GM12801 (cell line): ENCODE results near the gene MIEF2.

ENCODE experiments used
- TF ChIP-seq, protein P1 (sequence below): IDR thresholded peaks from one replicate; pipeline ENCODE4 v1.5.1; 2011; ENCODE audit warnings: control low read depth; ENCODE audit not compliant: insufficient read length; ENCODE audit errors: extremely low read depth

MIEF2 gene

DNA sequence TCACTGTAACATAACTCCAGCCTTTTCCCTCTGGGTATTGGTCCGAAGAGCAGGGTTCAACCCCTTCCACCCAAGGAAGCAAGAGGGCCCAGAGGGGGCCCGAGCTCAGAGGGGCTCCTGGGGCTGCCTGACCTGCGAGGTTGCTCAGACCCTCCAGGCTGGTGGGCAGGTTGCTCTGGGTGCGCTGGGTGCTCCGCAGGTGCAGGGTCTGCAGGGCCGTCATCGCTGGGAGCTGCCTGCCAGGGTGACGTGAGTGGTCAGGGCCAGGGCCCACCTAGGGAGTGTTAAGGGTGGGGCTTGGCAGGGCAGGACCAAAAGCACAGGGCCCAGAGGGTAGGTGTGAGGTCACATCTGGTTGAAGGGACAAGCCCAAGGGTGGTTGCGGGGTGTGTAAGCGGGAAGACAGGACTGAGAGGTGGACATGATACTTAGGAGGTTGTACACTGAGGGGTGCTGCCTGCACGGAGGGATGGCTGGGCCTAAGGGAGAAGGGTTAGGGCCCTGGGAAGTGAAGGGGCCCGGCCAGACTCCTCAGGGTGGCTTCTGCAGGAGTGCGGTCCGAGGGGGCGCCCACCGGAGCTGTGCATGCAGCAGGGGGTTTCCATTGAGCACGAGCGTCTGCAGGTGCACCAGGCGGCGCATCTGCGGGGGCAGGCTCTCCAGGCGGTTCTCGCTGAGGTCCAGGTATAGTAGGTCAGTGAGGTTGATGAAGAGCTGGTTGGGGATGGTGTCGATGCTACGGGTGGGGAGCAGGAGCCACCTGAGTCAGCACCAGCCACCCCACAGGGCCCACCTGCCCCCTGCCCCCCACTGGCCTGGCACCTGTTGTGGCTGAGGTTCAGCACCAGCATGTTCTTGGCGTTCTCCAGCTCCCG lies 6.3 kb upstream of the MIEF2 start:
- TF ChIP-seq, protein P1, sequence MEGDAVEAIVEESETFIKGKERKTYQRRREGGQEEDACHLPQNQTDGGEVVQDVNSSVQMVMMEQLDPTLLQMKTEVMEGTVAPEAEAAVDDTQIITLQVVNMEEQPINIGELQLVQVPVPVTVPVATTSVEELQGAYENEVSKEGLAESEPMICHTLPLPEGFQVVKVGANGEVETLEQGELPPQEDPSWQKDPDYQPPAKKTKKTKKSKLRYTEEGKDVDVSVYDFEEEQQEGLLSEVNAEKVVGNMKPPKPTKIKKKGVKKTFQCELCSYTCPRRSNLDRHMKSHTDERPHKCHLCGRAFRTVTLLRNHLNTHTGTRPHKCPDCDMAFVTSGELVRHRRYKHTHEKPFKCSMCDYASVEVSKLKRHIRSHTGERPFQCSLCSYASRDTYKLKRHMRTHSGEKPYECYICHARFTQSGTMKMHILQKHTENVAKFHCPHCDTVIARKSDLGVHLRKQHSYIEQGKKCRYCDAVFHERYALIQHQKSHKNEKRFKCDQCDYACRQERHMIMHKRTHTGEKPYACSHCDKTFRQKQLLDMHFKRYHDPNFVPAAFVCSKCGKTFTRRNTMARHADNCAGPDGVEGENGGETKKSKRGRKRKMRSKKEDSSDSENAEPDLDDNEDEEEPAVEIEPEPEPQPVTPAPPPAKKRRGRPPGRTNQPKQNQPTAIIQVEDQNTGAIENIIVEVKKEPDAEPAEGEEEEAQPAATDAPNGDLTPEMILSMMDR, result no peak

DNA sequence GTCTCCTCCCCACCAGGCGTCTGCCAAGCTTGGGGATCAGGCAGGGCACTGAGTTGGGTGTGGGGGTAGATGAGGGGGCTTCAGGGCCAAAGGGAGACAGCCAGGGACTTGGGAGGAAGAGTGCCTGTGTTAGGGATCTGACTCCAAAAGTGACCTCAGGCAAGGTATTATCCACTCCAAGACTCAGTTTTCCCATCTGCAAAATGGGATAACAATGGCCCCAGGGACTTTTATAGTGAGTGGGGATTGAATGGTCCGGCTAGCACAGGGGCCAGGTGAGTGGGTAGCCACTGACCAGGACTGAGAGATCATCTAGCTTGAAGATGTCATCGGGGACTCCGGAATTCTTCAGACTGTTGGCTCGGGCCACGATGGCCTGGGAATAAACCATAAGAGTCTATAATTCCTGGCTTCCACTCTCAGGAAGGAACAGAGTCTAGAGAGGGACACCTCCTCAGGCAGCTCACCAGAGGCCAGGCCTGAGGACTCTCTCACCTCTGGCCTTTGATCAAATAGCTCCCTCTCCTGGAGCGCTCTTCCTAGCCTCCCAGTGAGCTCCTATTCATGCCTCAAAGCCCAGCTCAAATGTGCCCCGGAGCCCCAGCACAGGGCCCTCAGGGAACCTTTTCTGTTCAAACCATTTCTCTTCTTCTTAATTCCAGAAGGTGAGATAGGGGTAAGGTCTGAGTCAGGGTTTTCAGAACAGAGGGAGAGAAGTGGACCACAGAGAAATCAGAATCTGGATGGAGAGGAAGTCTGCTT lies 5.4 kb upstream of the MIEF2 start:
- TF ChIP-seq, protein P1, result no peak

DNA sequence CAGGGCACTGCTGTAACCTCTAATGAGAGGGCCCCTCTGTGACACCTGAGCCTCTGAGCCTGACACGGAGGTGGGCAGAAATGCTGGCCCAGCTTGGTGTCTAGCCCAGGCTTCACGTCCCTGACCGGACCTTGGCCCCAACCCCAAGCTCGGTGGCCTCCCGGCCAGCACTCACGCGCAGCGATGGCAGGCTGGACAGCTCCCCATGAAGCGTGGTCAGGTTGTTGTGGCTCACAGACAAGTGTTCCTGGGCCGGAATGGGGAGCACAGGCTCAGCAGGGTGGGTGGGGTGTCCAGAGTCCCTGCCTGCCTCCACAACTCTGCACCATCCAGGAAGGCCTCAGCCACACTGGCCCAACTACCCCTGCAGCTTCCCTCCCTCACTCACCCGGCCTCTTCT lies 4.1 kb upstream of the MIEF2 start:
- TF ChIP-seq, protein P1, result no peak

GRCh38 chr17:18256776-18257175 lies 3.7 kb upstream of the MIEF2 start:
- TF ChIP-seq, protein P1, result no peak

GRCh38 chr17:18257268-18257981 lies 3.0 kb upstream of the MIEF2 start:
- TF ChIP-seq, protein P1, result no peak

- TF ChIP-seq, protein P1, result no peak
Measured at GRCh38 chr17:18257982-18258355, 2.5 kb upstream of the MIEF2 start.

GRCh38 chr17:18258356-18259038 lies 2.0 kb upstream of the MIEF2 start, which contains the start of gene FLII:
TSS of gene FLII (minus strand) at chr17:18258738. CDS start at chr17:18258690, 48 bp downstream.
- TF ChIP-seq, protein P1, result no peak
